GM19467 (cell line): ENCODE results near the gene SOAT1.

Experiments used
- ATAC-seq: cut with Tn5 transposase; IDR thresholded peaks from one replicate; pipeline ENCODE4 v1.9.1; 2021; ENCODE audit warnings: mild to moderate bottlenecking, moderate library complexity; ENCODE audit not compliant: unreplicated experiment

SOAT1 gene

DNA sequence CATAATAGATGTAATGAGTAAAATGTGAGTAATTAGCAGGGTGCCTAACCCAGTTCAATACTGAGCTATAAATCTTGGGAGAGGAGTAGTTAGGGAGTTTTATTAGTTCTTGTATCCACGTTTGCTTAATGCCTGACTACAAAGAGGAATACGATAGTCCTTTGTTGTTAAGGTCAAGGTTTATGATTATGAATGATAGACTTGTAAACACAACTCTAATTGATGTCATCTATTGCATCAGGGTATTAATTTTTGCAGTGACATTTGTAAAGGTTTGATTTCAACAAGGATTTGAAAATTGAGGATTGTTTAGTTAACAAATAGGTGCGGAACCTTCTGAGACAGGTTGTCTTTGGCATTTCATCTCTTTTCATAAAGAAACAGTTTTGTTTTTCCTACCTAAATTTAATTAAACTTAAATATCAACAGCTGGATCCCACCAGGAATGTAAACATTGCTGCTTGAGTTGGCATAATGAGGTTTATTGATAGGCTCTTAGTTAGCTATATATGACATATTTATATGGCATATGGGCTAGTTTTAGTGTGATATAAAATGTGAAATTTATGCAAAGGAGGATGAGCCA is 9.7 kb downstream of the SOAT1 start:
- no peak for ATAC-seq

GRCh38 chr1:179305450-179305849 is 11.9 kb downstream of the SOAT1 start:
- ATAC-seq, result no peak

- ATAC-seq, result no peak
Observed at GRCh38 chr1:179310291-179310690, 16.7 kb downstream of the SOAT1 start.

GRCh38 chr1:179310721-179311120 is 17.1 kb downstream of the SOAT1 start:
- no peak for ATAC-seq

DNA sequence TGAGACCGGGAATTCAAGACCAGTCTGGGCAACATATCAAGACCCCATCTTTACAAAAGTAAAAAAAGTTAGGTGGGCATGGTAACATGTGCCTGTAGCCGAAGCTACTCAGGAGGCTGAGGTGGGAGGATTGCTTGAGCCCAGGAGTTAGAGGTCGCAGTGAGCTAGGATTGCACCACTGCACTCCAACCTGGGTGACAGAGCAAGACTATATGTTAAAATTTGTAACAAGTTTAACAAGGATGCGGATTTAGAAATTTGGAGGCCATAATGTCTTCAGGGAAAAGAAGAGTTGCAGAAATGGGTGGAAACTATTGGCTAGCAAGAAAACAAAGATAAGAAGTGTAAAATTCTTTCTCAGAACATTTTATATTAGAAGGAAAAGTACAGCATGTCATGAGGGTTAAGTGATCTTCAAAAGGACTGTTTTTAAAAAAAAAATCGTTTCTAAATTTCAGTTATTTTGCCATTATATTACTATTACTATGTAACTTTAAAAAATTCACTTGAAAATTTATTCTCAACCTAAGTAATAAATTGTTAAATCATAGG is 17.6 kb downstream of the SOAT1 start:
- ATAC-seq, result no peak

DNA sequence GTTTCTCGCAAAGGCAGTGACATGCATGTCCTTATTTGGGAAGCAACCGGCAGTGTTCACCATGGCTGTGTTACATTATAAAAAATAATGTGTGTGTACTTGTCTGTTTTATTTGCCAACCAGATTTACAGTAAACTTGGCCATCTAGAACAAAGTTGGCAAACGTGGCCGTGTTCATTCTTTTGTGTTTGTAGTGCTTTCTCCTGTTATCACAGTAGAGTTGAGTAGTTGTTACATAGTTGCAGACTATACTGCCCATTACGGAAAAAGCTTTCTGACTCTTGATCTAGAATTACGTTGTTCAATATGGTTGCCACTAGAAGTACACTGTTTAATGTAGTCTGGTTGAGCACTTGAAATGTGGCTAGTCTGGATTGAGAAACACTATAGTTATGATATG is 19.4 kb downstream of the SOAT1 start:
- ATAC-seq, result no peak

DNA sequence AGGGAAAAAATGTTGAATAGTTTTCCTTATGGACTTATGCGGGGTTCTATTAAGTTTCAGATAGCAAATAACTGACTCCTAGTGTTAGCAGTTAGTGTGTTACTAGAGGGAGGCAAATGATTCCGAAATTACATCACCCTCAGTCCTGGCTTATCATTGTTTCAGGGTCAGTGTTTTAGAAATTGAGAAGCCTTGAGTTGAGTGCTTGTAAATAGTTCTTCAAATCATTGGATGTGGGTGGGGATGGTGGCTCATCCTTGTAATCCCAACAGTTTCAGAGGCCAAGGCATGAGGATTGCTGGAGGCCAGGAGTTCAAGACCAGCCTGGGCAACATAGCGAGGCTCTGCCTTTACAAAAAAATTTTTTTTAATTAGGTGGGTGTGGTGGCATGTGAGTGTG is 21.3 kb downstream of the SOAT1 start:
- ATAC-seq, result no peak

GRCh38 chr1:179318491-179318890 is 24.9 kb downstream of the SOAT1 start:
- no peak for ATAC-seq

DNA sequence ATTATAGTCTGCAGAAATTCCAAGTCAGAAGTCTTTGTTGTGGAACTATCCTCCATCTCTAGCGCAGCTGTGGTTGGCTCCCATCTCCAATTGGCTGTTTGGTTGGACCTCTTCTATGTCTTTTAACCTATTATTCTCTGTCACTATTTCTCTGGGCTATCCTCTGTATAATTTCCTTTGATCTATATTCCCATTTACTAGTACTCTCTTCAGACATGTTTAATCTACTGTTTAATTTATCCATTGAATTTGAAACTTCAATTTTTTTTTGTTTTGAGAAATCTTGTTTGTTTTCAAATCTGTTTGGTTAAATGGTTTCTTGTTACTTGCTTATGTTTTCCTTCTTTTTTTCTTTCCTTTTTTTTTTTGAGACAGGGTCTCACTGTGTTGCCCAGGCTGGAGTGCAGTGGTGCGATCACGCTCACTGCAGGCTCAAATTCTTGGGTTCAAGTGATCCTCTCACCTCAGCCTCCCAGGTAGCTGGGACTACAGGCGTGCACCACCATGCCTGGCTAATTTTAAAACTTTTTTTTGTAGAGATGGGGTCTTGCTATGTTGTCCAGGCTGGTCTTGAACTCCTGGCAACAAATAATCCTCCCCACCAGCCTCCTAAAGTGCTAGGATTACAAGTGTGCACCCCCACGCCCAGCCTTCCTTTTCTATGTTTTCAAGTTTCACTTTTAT is 28.1 kb downstream of the SOAT1 start:
- no peak for ATAC-seq

GRCh38 chr1:179322557-179322956 is 29.0 kb downstream of the SOAT1 start:
- no peak for ATAC-seq

GRCh38 chr1:179323436-179323835 is 29.8 kb downstream of the SOAT1 start:
- no peak for ATAC-seq

DNA sequence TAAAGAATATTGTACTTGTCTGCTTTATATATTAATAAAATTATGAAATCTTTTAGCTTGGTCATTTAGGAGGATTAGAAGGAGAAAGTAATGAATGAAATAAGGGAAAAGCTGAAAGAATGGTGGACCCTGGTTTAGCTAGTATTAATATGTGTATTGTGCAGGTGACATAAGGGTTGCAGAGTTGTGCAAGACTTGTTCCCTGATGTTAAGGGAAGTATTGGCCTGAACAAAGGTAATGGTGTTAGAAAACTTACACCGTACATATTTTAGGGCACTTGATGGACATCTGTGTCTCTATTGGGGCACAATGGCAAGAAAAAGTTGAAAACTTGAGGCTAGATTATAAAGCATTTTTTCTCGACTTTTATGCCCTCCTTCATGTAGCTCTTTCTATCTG is 32.2 kb downstream of the SOAT1 start:
- ATAC-seq, result no peak

DNA sequence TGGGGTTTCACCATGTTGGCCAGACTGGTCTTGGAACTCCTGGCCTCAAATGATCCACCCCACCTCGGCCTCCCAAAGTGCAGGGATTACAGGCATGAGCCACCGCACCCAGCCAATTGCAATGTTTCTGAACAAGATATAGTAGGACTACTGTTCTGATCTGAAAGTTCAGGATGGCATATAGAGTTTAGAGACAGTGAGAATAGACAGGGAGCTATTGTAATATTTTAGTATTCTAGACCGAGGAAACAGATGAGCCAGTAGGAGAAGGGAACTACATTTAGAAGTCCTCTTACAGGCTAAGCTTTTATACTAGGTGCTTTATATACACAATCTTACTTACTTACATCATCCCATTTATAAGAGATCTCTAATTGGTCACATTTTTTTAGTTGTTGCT is 33.1 kb downstream of the SOAT1 start:
- ATAC-seq, result no peak

DNA sequence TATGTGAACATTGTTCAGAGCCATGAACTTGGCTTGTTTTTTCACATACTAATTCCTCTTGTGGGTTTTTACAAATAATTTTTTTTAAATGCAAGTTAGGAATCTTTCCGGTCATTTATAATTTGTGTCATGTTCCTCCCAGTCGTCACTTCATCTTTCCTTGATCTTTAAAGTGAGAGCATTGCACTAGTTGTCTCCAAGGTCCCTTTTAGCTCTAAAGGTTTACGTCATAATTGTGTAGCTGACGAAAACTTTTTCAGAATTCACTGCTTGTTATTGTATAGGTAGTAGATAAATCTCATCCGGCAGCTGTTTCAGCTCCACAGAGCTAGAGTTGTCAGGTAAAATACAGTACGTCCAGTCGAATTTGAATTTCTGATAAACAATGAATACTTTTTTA is 33.6 kb downstream of the SOAT1 start:
- no peak for ATAC-seq

DNA sequence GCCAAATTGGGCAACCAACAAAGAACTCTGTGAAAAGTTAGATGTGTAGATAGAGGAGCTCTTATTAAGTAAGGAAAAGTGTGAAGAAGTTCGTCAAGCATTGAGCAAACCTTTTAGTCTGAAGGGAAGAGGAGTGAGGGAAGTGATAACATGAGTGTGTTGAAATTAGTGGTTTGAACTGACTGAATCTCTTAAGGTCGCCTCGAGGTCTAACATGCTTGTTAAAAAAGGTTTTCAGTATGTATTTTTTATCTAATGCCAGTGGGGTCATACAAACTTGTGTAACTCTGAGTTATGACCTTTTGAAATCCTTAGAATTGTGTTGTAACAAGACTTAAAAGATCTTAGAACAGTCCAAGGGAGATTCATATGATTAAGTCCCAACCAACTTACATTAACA is 34.1 kb downstream of the SOAT1 start:
- ATAC-seq, result no peak

- ATAC-seq, result no peak
Observed at GRCh38 chr1:179329862-179330261, 36.3 kb downstream of the SOAT1 start.

GRCh38 chr1:179334440-179334839 is 40.8 kb downstream of the SOAT1 start:
- no peak for ATAC-seq

- no peak for ATAC-seq
Observed at GRCh38 chr1:179337288-179337687, 43.7 kb downstream of the SOAT1 start.

DNA sequence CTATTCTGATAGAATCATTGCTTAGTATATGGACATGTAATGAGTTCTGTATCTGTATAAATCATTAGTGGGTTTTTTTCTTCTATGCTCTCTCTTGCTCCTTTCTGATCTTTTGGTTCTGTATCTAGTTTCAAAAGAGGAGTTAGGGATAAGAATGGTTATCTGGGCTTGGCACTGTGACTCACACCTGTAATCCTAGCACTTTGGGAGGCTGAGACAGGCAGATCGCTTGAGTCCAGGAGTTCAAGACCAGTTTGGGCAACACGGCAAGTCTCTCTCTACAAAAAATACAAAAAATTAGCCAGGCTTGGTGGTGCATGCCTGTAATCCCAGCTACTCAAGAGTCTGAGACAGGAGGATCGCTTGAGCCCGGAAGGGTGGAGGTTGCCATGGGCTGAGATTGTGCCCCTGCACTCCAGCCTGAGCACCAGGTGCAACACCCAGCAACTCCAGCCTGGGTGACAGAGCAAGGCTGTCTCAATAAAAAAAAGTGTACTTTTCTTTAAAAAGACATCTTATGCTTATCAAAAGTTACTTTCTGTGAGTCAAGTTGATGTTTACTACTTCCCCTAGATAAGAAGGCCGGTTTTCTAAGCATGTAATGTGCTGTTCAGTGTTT is 44.5 kb downstream of the SOAT1 start:
- ATAC-seq, result no peak

DNA sequence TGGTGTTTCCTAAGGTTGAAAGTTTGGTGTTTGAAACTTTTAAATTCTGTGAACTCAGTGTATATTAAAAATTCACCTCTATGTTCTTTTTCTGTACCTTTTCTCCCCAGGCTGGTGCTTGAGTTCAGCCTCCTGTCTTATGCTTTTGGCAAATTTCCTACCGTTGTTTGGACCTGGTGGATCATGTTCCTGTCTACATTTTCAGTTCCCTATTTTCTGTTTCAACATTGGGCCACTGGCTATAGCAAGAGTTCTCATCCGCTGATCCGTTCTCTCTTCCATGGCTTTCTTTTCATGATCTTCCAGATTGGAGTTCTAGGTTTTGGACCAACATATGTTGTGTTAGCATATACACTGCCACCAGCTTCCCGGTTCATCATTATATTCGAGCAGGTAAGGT is 47.3 kb downstream of the SOAT1 start:
- no peak for ATAC-seq

- no peak for ATAC-seq
Observed at GRCh38 chr1:179341943-179342547, 48.4 kb downstream of the SOAT1 start.
